ENCODE data around the gene KCNH1.

KCNH1 gene

GRCh38 chr1:211129776-211130175 is 4.2 kb downstream of the KCNH1 start:
- Histone ChIP-seq H3K27me3 (replicated peaks in 2 of 5; ENCODE audit: control insufficient read depth in 4 of 5, insufficient read depth in 5 of 5, low read length in 4 of 5) (peaks cover 18 to 51% (median 29%) of the 10 kb centered on the region in 5 experiments), H3K4me3 (ENCODE audit: control insufficient read depth in 1 of 7, extremely low read depth in 1 of 7, insufficient read depth in 4 of 7, low read depth in 2 of 7, low read length in 6 of 7) (no peak overlapping the region), H3K9me3 (ENCODE audit: control extremely low read depth in 1 of 5, control insufficient read depth in 4 of 5, insufficient read depth in 2 of 5, low read depth in 1 of 5, low read length in 4 of 5) (no peaks in the 10 kb centered on the region), H3K4me1 (ENCODE audit: control extremely low read depth in 1 of 4, control insufficient read depth in 4 of 4, insufficient read depth in 4 of 4, low read length in 3 of 4) (peaks cover 0 to 16% (median 14%) of the 10 kb centered on the region in 4 experiments), H3K27ac (ENCODE audit: insufficient read depth in 1 of 2, low read depth in 1 of 2, low read length in 2 of 2, poor library complexity in 1 of 2, severe bottlenecking in 2 of 2) (no peak overlapping the region), H3K36me3 (ENCODE audit: control insufficient read depth in 4 of 4, insufficient read depth in 4 of 4, low read length in 3 of 4) (no peaks in the 10 kb centered on the region)
- WGBS (ENCODE audit: insufficient coverage): 100% methylated on average over 1 of the region's 1 CpG
- CTCF ChIA-PET: interaction anchor here (1.2 to 2.3 kb wide), 3 partner anchors 683 to 723 kb away, joined by 3 to 8 read pairs (median 4); no protein-coding TSS in a partner anchor
- POLR2A ChIA-PET: no interaction called here
- no peak for DNase-seq

- H3K4me1 ChIP-seq (ENCODE audit: control extremely low read depth in 1 of 4, control insufficient read depth in 4 of 4, insufficient read depth in 4 of 4, low read length in 3 of 4): no peaks in the 10 kb centered on the region
- POLR2A ChIA-PET: no interaction called here
These were observed 6.8 kb downstream of the KCNH1 start for GRCh38 chr1:211127166-211127565.

GRCh38 chr1:211126622-211127021 is 7.3 kb downstream of the KCNH1 start:
- POLR2A ChIA-PET: no interaction called here
- CTCF ChIA-PET: interaction anchor here (0.7 to 1.6 kb wide), 3 partner anchors 676 to 779 kb away, joined by 3 read pairs; no protein-coding TSS in a partner anchor
- DNase-seq: no peak

More at GRCh38 chr1:211127166-211127565, 6.8 kb downstream of the KCNH1 start:
- no peak for DNase-seq
- Histone ChIP-seq H3K4me3 (ENCODE audit: control insufficient read depth in 1 of 7, extremely low read depth in 1 of 7, insufficient read depth in 4 of 7, low read depth in 2 of 7, low read length in 6 of 7) (no peak overlapping the region), H3K27me3 (replicated peaks in 2 of 5; ENCODE audit: control insufficient read depth in 4 of 5, insufficient read depth in 5 of 5, low read length in 4 of 5) (peaks cover 9 to 30% (median 12%) of the 10 kb centered on the region in 5 experiments), H3K36me3 (ENCODE audit: control insufficient read depth in 4 of 4, insufficient read depth in 4 of 4, low read length in 3 of 4) (no peaks in the 10 kb centered on the region), H3K27ac (ENCODE audit: insufficient read depth in 1 of 2, low read depth in 1 of 2, low read length in 2 of 2, poor library complexity in 1 of 2, severe bottlenecking in 2 of 2) (no peak overlapping the region), H3K9me3 (ENCODE audit: control extremely low read depth in 1 of 5, control insufficient read depth in 4 of 5, insufficient read depth in 2 of 5, low read depth in 1 of 5, low read length in 4 of 5) (no peaks in the 10 kb centered on the region)
- CTCF ChIA-PET: interaction anchor here (0.7 to 1.6 kb wide), 2 partner anchors 677 to 779 kb away, joined by 3 read pairs; no protein-coding TSS in a partner anchor
- 71% methylated on average over 2 of the region's 4 CpGs for WGBS (ENCODE audit: insufficient coverage)

GRCh38 chr1:211118407-211119102 is 15.4 kb downstream of the KCNH1 start:
- no peak overlapping the region for H3K27ac ChIP-seq (ENCODE audit: insufficient read depth in 1 of 2, low read depth in 1 of 2, low read length in 2 of 2, poor library complexity in 1 of 2, severe bottlenecking in 2 of 2)
- ChIA-PET CTCF (no interaction called here), POLR2A (no interaction called here)
- H3K27me3 ChIP-seq (replicated peaks in 2 of 5; ENCODE audit: control insufficient read depth in 4 of 5, insufficient read depth in 5 of 5, low read length in 4 of 5): peaks cover 0 to 5% (median 0%) of the 10 kb centered on the region in 5 experiments
- no peaks in the 10 kb centered on the region for H3K4me1 ChIP-seq (ENCODE audit: control extremely low read depth in 1 of 4, control insufficient read depth in 4 of 4, insufficient read depth in 4 of 4, low read length in 3 of 4)
- no peaks in the 10 kb centered on the region for H3K36me3 ChIP-seq (ENCODE audit: control insufficient read depth in 4 of 4, insufficient read depth in 4 of 4, low read length in 3 of 4)
- no peak overlapping the region for H3K4me3 ChIP-seq (ENCODE audit: control insufficient read depth in 1 of 7, extremely low read depth in 1 of 7, insufficient read depth in 4 of 7, low read depth in 2 of 7, low read length in 6 of 7)
- no peak for DNase-seq
- 100% methylated on average over 6 of the region's 9 CpGs for WGBS (ENCODE audit: insufficient coverage)
- no peaks in the 10 kb centered on the region for H3K9me3 ChIP-seq (ENCODE audit: control extremely low read depth in 1 of 5, control insufficient read depth in 4 of 5, insufficient read depth in 2 of 5, low read depth in 1 of 5, low read length in 4 of 5)

More at GRCh38 chr1:211126622-211127021, 7.3 kb downstream of the KCNH1 start:
- WGBS (ENCODE audit: insufficient coverage): no CpG with 5 or more reads among the region's 2 CpGs
- Histone ChIP-seq H3K27me3 (replicated peaks in 2 of 5; ENCODE audit: control insufficient read depth in 4 of 5, insufficient read depth in 5 of 5, low read length in 4 of 5) (peaks cover 4 to 25% (median 11%) of the 10 kb centered on the region in 5 experiments), H3K4me1 (ENCODE audit: control extremely low read depth in 1 of 4, control insufficient read depth in 4 of 4, insufficient read depth in 4 of 4, low read length in 3 of 4) (no peaks in the 10 kb centered on the region), H3K27ac (ENCODE audit: insufficient read depth in 1 of 2, low read depth in 1 of 2, low read length in 2 of 2, poor library complexity in 1 of 2, severe bottlenecking in 2 of 2) (no peak overlapping the region), H3K4me3 (ENCODE audit: control insufficient read depth in 1 of 7, extremely low read depth in 1 of 7, insufficient read depth in 4 of 7, low read depth in 2 of 7, low read length in 6 of 7) (no peak overlapping the region), H3K9me3 (ENCODE audit: control extremely low read depth in 1 of 5, control insufficient read depth in 4 of 5, insufficient read depth in 2 of 5, low read depth in 1 of 5, low read length in 4 of 5) (no peaks in the 10 kb centered on the region), H3K36me3 (ENCODE audit: control insufficient read depth in 4 of 4, insufficient read depth in 4 of 4, low read length in 3 of 4) (no peaks in the 10 kb centered on the region)

DNA sequence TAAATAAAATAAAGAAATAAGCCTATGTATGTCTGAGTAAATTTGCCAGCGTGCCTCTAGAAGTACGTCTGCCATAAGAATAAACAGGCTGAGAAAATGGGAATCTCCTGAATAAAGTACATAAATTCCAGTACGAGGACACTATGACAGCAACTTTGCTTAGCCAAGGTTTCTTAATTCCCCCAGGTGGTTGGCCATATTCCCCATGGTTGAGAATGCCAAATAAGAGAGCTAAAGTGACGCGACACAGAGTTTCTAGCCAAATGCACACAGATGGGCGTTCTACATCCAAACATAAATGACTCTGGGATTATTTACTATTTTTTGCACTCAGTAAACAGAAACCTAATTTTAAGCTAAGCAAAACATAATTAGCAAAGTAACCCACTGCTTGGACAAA is 19.5 kb downstream of the KCNH1 start:
- CTCF ChIA-PET: no interaction called here

DNA sequence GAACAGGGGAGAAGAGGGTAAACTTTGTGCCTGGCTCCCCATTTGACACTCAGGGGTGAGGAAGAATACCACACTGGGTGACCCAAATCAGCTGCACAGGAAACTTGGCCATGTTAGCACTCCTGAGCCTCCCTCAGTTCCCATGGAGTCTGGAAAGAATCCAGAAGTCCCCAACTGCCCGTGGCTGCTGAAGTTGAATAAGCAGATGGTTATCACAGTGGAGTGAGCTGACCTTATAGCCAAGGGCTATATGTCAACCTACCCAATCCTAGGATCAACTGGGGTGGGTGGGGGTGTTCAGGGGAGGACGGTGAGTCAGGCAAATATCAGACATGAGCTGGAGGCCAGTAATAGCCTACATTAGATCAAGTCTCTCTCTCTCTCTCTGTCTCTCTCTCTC is 20.4 kb downstream of the KCNH1 start:
- peaks cover 0 to 5% (median 0%) of the 10 kb centered on the region in 5 experiments for H3K9me3 ChIP-seq (ENCODE audit: control extremely low read depth in 1 of 5, control insufficient read depth in 4 of 5, insufficient read depth in 2 of 5, low read depth in 1 of 5, low read length in 4 of 5)
- H3K27me3 ChIP-seq (replicated peaks in 2 of 5; ENCODE audit: control insufficient read depth in 4 of 5, insufficient read depth in 5 of 5, low read length in 4 of 5): peaks cover 0 to 5% (median 0%) of the 10 kb centered on the region in 5 experiments
- no peak overlapping the region for H3K27ac ChIP-seq (ENCODE audit: insufficient read depth in 1 of 2, low read depth in 1 of 2, low read length in 2 of 2, poor library complexity in 1 of 2, severe bottlenecking in 2 of 2)
- no peak for DNase-seq
- CTCF ChIA-PET: no interaction called here
- WGBS (ENCODE audit: insufficient coverage): no CpG with 5 or more reads among the region's 2 CpGs
- H3K36me3 ChIP-seq (ENCODE audit: control insufficient read depth in 4 of 4, insufficient read depth in 4 of 4, low read length in 3 of 4): no peaks in the 10 kb centered on the region
- POLR2A ChIA-PET: no interaction called here
- no peak overlapping the region for H3K4me3 ChIP-seq (ENCODE audit: control insufficient read depth in 1 of 7, extremely low read depth in 1 of 7, insufficient read depth in 4 of 7, low read depth in 2 of 7, low read length in 6 of 7)
- no peaks in the 10 kb centered on the region for H3K4me1 ChIP-seq (ENCODE audit: control extremely low read depth in 1 of 4, control insufficient read depth in 4 of 4, insufficient read depth in 4 of 4, low read length in 3 of 4)

More for the DNA sequence above, 19.5 kb downstream of the KCNH1 start:
- Histone ChIP-seq H3K27me3 (replicated peaks in 2 of 5; ENCODE audit: control insufficient read depth in 4 of 5, insufficient read depth in 5 of 5, low read length in 4 of 5) (peaks cover 0 to 5% (median 0%) of the 10 kb centered on the region in 5 experiments), H3K36me3 (ENCODE audit: control insufficient read depth in 4 of 4, insufficient read depth in 4 of 4, low read length in 3 of 4) (no peaks in the 10 kb centered on the region), H3K4me3 (ENCODE audit: control insufficient read depth in 1 of 7, extremely low read depth in 1 of 7, insufficient read depth in 4 of 7, low read depth in 2 of 7, low read length in 6 of 7) (no peak overlapping the region), H3K9me3 (ENCODE audit: control extremely low read depth in 1 of 5, control insufficient read depth in 4 of 5, insufficient read depth in 2 of 5, low read depth in 1 of 5, low read length in 4 of 5) (peaks cover 0 to 5% (median 0%) of the 10 kb centered on the region in 5 experiments), H3K4me1 (ENCODE audit: control extremely low read depth in 1 of 4, control insufficient read depth in 4 of 4, insufficient read depth in 4 of 4, low read length in 3 of 4) (no peaks in the 10 kb centered on the region), H3K27ac (ENCODE audit: insufficient read depth in 1 of 2, low read depth in 1 of 2, low read length in 2 of 2, poor library complexity in 1 of 2, severe bottlenecking in 2 of 2) (no peak overlapping the region)
- WGBS (ENCODE audit: insufficient coverage): 97% methylated on average over 5 of the region's 6 CpGs
- no peak for DNase-seq
- POLR2A ChIA-PET: interaction anchor here (0.6 kb wide), 1 partner anchor 90 kb away, joined by 3 read pairs; no protein-coding TSS in a partner anchor

- Histone ChIP-seq H3K4me3 (ENCODE audit: control insufficient read depth in 1 of 7, extremely low read depth in 1 of 7, insufficient read depth in 4 of 7, low read depth in 2 of 7, low read length in 6 of 7) (no peak overlapping the region), H3K27me3 (replicated peaks in 2 of 5; ENCODE audit: control insufficient read depth in 4 of 5, insufficient read depth in 5 of 5, low read length in 4 of 5) (peaks cover 0 to 5% (median 2%) of the 10 kb centered on the region in 5 experiments), H3K36me3 (ENCODE audit: control insufficient read depth in 4 of 4, insufficient read depth in 4 of 4, low read length in 3 of 4) (no peaks in the 10 kb centered on the region), H3K27ac (ENCODE audit: insufficient read depth in 1 of 2, low read depth in 1 of 2, low read length in 2 of 2, poor library complexity in 1 of 2, severe bottlenecking in 2 of 2) (no peak overlapping the region), H3K4me1 (ENCODE audit: control extremely low read depth in 1 of 4, control insufficient read depth in 4 of 4, insufficient read depth in 4 of 4, low read length in 3 of 4) (no peaks in the 10 kb centered on the region), H3K9me3 (ENCODE audit: control extremely low read depth in 1 of 5, control insufficient read depth in 4 of 5, insufficient read depth in 2 of 5, low read depth in 1 of 5, low read length in 4 of 5) (peaks cover 0 to 5% (median 0%) of the 10 kb centered on the region in 5 experiments)
- ChIA-PET POLR2A (no interaction called here), CTCF (no interaction called here)
- WGBS (ENCODE audit: insufficient coverage): 94% methylated on average over 10 of the region's 22 CpGs
- no peak for DNase-seq
These were observed 22.6 kb downstream of the KCNH1 start for GRCh38 chr1:211111351-211111750.

Measured in common myeloid progenitor, CD34-positive (primary cell).